ENCODE results near the gene LTBR.

GRCh38 chr12:6386491-6386890 is 2.5 kb downstream of the LTBR start:
- TF ChIP-seq CTCF (IDR thresholded peaks at IDR 0.05; ENCODE audit: poor library complexity) = no peak
- TF ChIP-seq EZH2 (IDR thresholded peaks at IDR 0.05; ENCODE audit: borderline replicate concordance) = no peak
